Stimulated activated CD4-positive, alpha-beta T cell treated with anti-CD3 and anti-CD28 coated beads, Interleukin-2, amount 100 ng/mL, for 48 hours (primary cell): Measurements from ENCODE around the gene CAMSAP1.

Experiments
- DNase-seq, 2 donors: peaks; one replicate each; pipeline ENCODE4 v3.0.0-alpha.2; 2020

CAMSAP1 gene

GRCh38 chr9:135827866-135828580 lies 79.3 kb downstream of the CAMSAP1 start:
- DNase-seq: no peak

- DNase-seq: no peak
These were observed 80.0 kb downstream of the CAMSAP1 start for GRCh38 chr9:135827301-135827700.

DNA sequence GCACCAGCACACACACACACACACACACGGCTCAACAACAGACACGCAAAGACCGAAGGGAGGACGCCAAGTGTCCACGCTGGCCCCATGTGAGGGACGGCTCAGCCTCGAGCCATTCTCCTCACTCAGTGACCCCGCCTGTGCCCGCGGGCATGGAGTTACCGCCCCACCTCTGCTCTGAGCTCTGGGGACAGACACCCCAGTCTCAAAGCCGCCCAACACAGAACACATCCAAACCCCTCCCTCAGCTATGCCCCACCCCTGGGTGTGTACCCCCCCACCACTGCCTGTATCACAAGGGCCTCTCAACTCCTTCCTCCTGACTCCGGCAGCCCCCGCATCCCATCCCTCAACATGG lies 81.2 kb downstream of the CAMSAP1 start:
- no peak for DNase-seq

DNA sequence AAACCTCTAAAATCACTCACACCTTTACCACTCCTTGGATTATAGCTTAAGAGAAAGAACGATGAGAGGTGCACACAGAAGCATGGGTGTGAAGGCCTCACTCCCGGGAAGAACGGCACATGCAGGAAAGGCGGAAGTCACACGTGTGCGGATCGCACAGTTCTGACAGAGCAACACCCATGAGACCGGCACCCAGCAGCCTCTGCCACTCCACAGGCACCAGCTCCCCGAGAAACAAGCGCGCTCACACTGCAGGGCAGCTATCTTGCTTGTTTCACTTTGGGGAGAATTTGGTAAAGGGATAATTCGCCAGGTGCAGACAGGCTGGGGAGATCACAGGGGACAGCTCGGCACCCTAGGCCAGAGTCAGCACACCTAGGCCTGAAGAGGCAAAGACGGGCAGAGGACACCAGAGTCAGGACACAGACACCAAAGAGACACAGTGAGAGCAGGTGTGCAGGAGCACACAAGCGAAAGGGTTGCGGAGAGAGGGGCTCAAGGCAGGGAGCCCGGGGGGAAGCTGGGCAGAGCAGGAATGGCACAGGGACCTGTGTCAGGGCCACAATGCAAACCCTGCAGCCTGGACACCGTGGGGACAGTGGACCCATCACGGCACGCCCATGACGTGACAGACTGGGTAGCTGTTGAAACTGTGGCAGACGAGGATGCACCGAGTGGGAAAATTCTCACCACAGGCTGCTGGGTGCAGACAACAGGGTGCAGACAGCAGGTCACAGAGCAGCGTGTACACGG lies 81.7 kb downstream of the CAMSAP1 start:
- no peak for DNase-seq

- DNase-seq: no peak
These were observed 84.3 kb downstream of the CAMSAP1 start for GRCh38 chr9:135823036-135823435.

GRCh38 chr9:135822374-135822755 lies 85.0 kb downstream of the CAMSAP1 start:
- DNase-seq: no peak

DNA sequence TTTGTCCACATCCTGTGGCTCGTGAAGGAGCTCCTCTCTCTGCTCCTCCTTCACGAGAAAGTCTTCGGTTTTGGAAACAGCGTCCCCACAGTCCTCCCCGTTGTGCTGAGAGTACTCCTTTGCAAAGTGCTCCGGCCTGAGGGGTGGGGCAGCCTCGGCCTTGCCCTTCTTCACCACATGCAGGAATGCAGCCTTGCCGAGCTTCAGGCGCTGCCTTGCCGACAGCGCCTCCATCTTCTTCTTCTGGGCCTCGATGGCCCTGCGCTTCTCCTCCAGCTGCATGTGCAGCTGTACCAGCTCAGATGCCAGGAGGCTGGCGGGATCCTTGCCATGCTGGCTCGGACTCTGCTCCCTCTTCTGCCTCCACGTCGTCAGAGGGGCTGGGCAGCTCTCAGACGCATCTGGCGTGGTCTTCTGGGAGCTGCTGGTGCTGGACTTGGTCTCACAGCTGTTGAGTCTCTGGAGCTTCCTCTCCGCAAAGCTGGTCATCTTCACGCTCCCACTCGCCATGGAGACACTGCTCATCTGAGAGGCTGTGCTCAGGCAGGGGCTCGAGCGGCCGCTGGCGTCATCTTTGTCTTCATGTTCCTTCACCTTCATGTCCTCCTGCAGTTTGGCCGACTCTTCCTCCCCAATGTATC lies 85.5 kb downstream of the CAMSAP1 start:
- DNase-seq: no peak

GRCh38 chr9:135821116-135821515 lies 86.2 kb downstream of the CAMSAP1 start:
- no peak for DNase-seq

GRCh38 chr9:135820661-135821060 lies 86.7 kb downstream of the CAMSAP1 start:
- no peak for DNase-seq

DNA sequence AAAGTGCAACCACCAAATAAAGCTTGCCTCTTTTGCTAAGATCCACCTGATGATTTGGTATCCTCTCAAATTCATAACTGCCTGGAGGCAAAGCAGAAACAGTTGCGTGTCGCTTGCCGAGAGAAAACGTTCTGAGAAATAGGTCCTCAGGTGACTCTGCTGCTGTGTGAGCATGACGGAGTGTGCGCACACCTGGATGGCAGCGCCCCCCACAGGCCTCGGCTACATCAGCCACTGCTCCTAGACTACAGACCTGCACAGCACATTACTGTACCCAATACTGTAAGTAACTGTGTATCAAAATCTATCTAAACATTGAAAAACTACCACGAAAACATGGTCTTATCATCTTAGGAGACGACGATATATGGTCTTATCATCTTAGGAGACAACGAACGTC lies 87.4 kb downstream of the CAMSAP1 start:
- DNase-seq: no peak

DNA sequence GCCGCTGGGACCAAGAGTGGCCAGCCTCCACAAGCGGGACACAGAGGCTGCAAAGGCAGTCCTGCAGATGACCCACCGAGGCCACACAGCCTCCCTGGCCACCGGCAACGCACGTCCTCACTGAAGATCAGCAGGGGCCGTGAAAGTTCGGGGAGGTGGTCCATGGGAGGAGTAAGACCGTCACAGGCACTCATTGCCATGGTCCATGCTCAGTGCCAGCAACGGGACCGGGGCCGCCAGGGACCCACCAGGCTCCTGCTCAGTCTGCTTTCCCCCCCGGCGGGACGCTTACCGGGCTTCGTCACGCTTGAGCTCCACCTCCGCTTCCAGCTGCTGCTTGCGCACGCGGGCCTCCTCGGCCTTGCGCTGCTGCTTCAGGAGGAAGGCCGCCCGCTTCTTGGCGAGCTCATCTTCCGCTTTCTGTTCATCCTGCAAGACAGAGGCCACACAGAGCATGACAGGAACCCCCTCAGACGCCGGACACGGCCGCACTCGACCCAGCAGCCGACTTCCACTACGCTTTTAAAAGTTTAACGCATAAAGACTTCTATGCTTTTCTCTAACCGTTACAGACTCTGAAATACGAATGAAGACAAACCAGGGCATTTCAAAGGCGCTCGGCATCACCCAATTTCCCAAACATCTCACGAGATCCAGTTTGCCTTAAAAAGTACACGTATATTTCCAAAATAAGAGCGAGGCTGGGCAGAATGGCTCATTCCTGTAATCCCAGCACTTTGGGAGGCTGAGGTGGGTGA lies 88.4 kb downstream of the CAMSAP1 start:
- DNase-seq: no peak

- DNase-seq: no peak
These were observed 89.2 kb downstream of the CAMSAP1 start for GRCh38 chr9:135817951-135818717.

GRCh38 chr9:135816651-135816970 lies 90.7 kb downstream of the CAMSAP1 start:
- DNase-seq: no peak

DNA sequence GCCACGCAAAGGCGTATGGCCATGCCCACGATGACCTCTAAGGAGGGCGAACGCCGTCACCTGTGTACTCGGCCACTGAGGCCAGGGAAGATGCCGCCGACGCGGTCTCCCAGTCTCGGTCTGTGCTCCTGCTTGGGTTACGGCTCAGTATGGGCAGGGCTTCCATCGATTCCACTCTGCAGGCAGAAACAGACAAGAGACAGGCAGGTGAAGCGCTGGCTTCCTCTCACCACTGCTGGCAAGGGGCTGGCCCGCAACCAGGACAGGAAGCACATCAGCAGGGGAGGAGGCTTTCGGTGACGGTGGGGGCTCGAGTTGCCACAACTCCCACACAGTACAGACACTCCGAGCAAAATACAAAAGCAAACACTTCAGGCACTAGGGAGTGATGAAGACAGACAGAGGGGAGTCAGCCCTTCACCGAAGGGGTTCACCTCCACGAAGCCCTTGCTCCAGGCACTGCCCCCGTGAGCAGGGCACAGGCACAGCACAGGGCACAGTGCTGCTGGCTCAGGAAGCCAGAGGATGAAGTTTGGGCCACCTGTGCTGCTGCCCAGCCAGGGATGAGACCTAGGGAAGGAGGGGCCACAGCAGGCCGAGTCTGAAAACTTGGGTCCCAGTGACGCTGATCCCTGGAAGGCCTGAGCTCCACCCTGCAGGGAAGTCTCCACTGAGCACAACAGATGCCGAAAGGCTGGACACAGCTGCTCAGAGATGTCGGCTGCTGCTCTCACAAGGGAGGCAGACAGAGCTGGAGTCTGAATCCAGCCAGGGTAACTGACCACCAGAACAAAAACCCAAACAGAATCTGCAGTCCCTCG lies 91.3 kb downstream of the CAMSAP1 start:
- no peak for DNase-seq

- no peak for DNase-seq
These were observed 91.9 kb downstream of the CAMSAP1 start for GRCh38 chr9:135815413-135815812.

- DNase-seq: no peak
These were observed 92.8 kb downstream of the CAMSAP1 start for GRCh38 chr9:135814421-135815095.

DNA sequence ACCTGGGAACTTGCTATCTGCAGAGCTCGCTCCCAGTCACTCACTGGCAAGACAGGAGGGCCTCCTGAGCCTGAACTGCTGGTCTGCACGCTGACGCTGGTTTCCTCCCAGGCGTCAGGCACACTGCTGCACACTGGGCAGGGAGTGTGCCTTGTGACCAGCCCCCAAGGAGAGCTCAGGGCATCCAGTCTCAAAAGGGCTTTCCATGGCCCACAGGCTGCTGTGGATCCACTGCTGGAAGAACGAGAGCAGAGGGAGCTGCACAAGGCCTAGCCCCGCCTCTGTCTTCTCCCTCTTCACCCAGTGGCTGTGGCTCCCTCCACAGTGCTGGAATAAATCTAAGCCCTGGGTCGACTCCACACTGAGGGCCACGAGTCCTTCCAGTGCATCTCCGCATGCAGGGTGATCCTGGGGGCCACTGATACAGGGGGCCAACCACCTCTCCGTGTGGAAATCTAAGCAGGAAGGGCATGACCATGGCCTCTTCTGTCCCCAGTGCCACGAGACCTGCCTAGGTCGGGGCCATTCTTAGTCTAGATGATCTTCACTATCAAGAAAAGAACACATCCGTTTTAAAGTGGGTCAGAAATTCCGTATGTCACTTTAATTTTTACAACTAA lies 93.6 kb downstream of the CAMSAP1 start:
- no peak for DNase-seq

GRCh38 chr9:135812961-135813360 lies 94.4 kb downstream of the CAMSAP1 start:
- DNase-seq: no peak

- no peak for DNase-seq
These were observed 95.5 kb downstream of the CAMSAP1 start for GRCh38 chr9:135811801-135812200.

- DNase-seq: no peak
These were observed 96.4 kb downstream of the CAMSAP1 start for GRCh38 chr9:135810806-135811575.
